Bronchial epithelial cell (primary cell): ENCODE data around the gene DQX1. TPM values are rescaled to one million over a fixed set of nuclear protein-coding genes. Genes with fewer than 3 reads are reported as not detected.
A peak's percentile ranks its signal among the peaks of the same experiment; 100 is the strongest.

ENCODE experiments used
- DNase-seq: peaks from one replicate; pipeline ENCODE4 v3.0.0-alpha.2; 2010; ENCODE audit warnings: low read depth
- FAIRE-seq: peaks from 2 replicates; lab custom pipeline; 2011; peaks lifted over from hg19 to GRCh38; lab: Jason Lieb, UNC
- H3K27me3 ChIP-seq: 2 replicates; pipeline ENCODE4 v1.5.1; 2011; ENCODE audit warnings: low read length; ENCODE audit not compliant: control insufficient read depth, insufficient read depth
- H3K36me3 ChIP-seq: 2 replicates; pipeline ENCODE4 v1.5.1; 2011; ENCODE audit warnings: low read length; ENCODE audit not compliant: control insufficient read depth, insufficient read depth
- H3K4me3 ChIP-seq: 2 replicates; pipeline ENCODE4 v1.5.1; 2011; ENCODE audit warnings: mild to moderate bottlenecking, low read depth, low read length, control low read depth
- CTCF ChIP-seq: IDR thresholded peaks from 2 replicates; pipeline ENCODE4 v1.5.1; 2011; ENCODE audit warnings: mild to moderate bottlenecking, moderate library complexity, low read length, control low read depth, inconsistent platforms; ENCODE audit not compliant: insufficient read depth, severe bottlenecking
- total RNA-seq: library from RNA; depleted of rRNA; stranded (reverse); fragments of >200 nt; gene quantifications from 2 replicates; pipeline ENCODE4 v1.2.1, GENCODE V29; 2014

DQX1 gene
- total RNA-seq, 1 donor from 2014 or later, result 1.6 TPM

GRCh38 chr2:74497777-74498499 lies 28.1 kb downstream of the DQX1 start:
- no peak for FAIRE-seq

GRCh38 chr2:74496997-74497776 lies 28.8 kb downstream of the DQX1 start:
- Histone ChIP-seq H3K4me3 (no peak overlapping the region), H3K27me3 (peaks cover 9% of the 10 kb centered on the region), H3K36me3 (peaks cover 1% of the 10 kb centered on the region)
- DNase-seq, result no peak
- TF ChIP-seq CTCF, result no peak
- no peak for FAIRE-seq

More at GRCh38 chr2:74497777-74498499, 28.1 kb downstream of the DQX1 start:
- no peak for DNase-seq
- peak overlapping the region; percentile 33 for H3K4me3 ChIP-seq
- peaks cover 1% of the 10 kb centered on the region for H3K36me3 ChIP-seq
- TF ChIP-seq CTCF, result no peak
- peaks cover 9% of the 10 kb centered on the region for H3K27me3 ChIP-seq

GRCh38 chr2:74495440-74495839 lies 30.6 kb downstream of the DQX1 start:
- no peak overlapping the region for H3K4me3 ChIP-seq
- TF ChIP-seq CTCF, result no peak
- DNase-seq, result no peak
- no peak for FAIRE-seq
- peaks cover 14% of the 10 kb centered on the region for H3K36me3 ChIP-seq
- peaks cover 9% of the 10 kb centered on the region for H3K27me3 ChIP-seq

- Histone ChIP-seq H3K4me3 (no peak overlapping the region), H3K36me3 (peaks cover 14% of the 10 kb centered on the region), H3K27me3 (peaks cover under 1% of the 10 kb centered on the region)
- DNase-seq (no peak), FAIRE-seq (no peak)
- TF ChIP-seq CTCF, result no peak
These were observed 32.5 kb downstream of the DQX1 start for GRCh38 chr2:74493546-74493945.

GRCh38 chr2:74491648-74492544 lies 34.1 kb downstream of the DQX1 start:
- Histone ChIP-seq H3K4me3 (no peak overlapping the region), H3K27me3 (no peaks in the 10 kb centered on the region), H3K36me3 (peaks cover 14% of the 10 kb centered on the region)
- TF ChIP-seq CTCF, result no peak
- no peak for FAIRE-seq
- DNase-seq, result no peak
